IMR-90 (cell line): ENCODE results near the gene GNA14. TPM values are rescaled to one million over a fixed set of nuclear protein-coding genes. Genes with fewer than 3 reads are reported as not detected.

Experiments used
- ATAC-seq: fragments of 200-7000 bp; cut with Tn5 transposase; 2 replicates; pipeline ENCODE4 v1.9.1; 2020; ENCODE audit warnings: low read depth, mild to moderate bottlenecking, moderate library complexity
- BruUV-seq: library from RNA; stranded (reverse); fragments of 400-500 nt; replicated peaks from 2 replicates; lab custom pipeline; 2021; lab: Mats Ljungman, UMichigan
- CTCF ChIA-PET: fragments of 300-600 bp; formaldehyde crosslinking; extraction: SDS; loops from one replicate; lab custom pipeline; 2021; ENCODE audit warnings: antibody characterized with exemption; lab: Yijun Ruan, JAX
- POLR2A ChIA-PET: fragments of 300-600 bp; sonication (Branson Sonifier 250); formaldehyde crosslinking; loops from one replicate; lab custom pipeline; 2022; ENCODE audit warnings: antibody characterized with exemption; ENCODE audit not compliant: unreplicated experiment; lab: Charles Lee
- DNase-seq: peaks from one replicate; pipeline ENCODE4 v3.0.0; 2013
- H2AFZ ChIP-seq: replicated peaks from 2 replicates; pipeline ENCODE3; 2013; ENCODE audit warnings: low read length, mild to moderate bottlenecking; ENCODE audit not compliant: poor library complexity
- H2AK5ac ChIP-seq: 2 replicates; pipeline ENCODE4 v1.6.1; 2013; ENCODE audit warnings: low read depth, low read length, inconsistent platforms
- H2AK9ac ChIP-seq: replicated peaks from 2 replicates; pipeline ENCODE3; 2013; ENCODE audit warnings: mild to moderate bottlenecking, low read depth, low read length, moderate library complexity; ENCODE audit not compliant: poor library complexity
- H2BK120ac ChIP-seq: 2 replicates; pipeline ENCODE4 v1.6.1; 2013; ENCODE audit warnings: low read depth, low read length, inconsistent platforms
- H2BK15ac ChIP-seq: 3 replicates; pipeline ENCODE4 v1.6.1; 2013; ENCODE audit warnings: low read depth, low read length, inconsistent platforms
- H2BK20ac ChIP-seq: 2 replicates; pipeline ENCODE4 v1.6.1; 2013; ENCODE audit warnings: low read depth, mild to moderate bottlenecking, inconsistent platforms, low read length, moderate library complexity
- H2BK5ac ChIP-seq: 2 replicates; pipeline ENCODE4 v1.6.1; 2013; ENCODE audit warnings: mild to moderate bottlenecking, low read depth, low read length, inconsistent platforms; ENCODE audit not compliant: poor library complexity, severe bottlenecking
- H3K14ac ChIP-seq: replicated peaks from 2 replicates; pipeline ENCODE4 v1.6.1; 2013; ENCODE audit warnings: low read depth, low read length, inconsistent platforms
- H3K18ac ChIP-seq: 2 replicates; pipeline ENCODE4 v1.6.1; 2013; ENCODE audit warnings: low read depth, low read length, control low read depth
- H3K23ac ChIP-seq: 2 replicates; pipeline ENCODE4 v1.6.1; 2013; ENCODE audit warnings: low read depth, low read length, inconsistent platforms
- H3K27ac ChIP-seq: 2 replicates; pipeline ENCODE4 v1.5.1; 2013; ENCODE audit warnings: mild to moderate bottlenecking, control low read depth, low read length; ENCODE audit not compliant: insufficient read depth
- H3K27me3 ChIP-seq: 2 replicates; pipeline ENCODE4 v1.6.1; 2013; ENCODE audit warnings: low read length; ENCODE audit not compliant: control insufficient read depth, insufficient read depth
- H3K36me3 ChIP-seq: 2 replicates; pipeline ENCODE4 v1.6.1; 2013; ENCODE audit warnings: low read length, mixed read lengths; ENCODE audit not compliant: control insufficient read depth, insufficient read depth
- H3K4ac ChIP-seq: 2 replicates; pipeline ENCODE4 v1.6.1; 2013; ENCODE audit warnings: low read depth, low read length, inconsistent platforms
- H3K4me1 ChIP-seq: 2 replicates; pipeline ENCODE4 v1.6.1; 2013; ENCODE audit warnings: low read length, mixed read lengths; ENCODE audit not compliant: control insufficient read depth, insufficient read depth
- H3K4me2 ChIP-seq: 2 replicates; pipeline ENCODE4 v1.6.1; 2013; ENCODE audit warnings: low read depth, mild to moderate bottlenecking, control low read depth, low read length, moderate library complexity
- H3K4me3 ChIP-seq: 2 replicates; pipeline ENCODE4 v1.5.1; 2013; ENCODE audit warnings: low read depth, mild to moderate bottlenecking, control low read depth, low read length, moderate library complexity; ENCODE audit not compliant: insufficient read depth
- H3K56ac ChIP-seq: 2 replicates; pipeline ENCODE4 v1.6.1; 2013; ENCODE audit warnings: low read length, inconsistent platforms; ENCODE audit not compliant: insufficient read depth; ENCODE audit errors: extremely low read depth
- H3K79me1 ChIP-seq, 2 experiments: 2 replicates each; pipeline ENCODE4 v1.6.1; 2013; ENCODE audit warnings: low read length in 2 of 2, inconsistent platforms in 1 of 2, low read depth in 1 of 2
- H3K9ac ChIP-seq: 2 replicates; pipeline ENCODE4 v1.6.1; 2013; ENCODE audit warnings: low read depth, low read length, control low read depth
- H3K9me1 ChIP-seq: 2 replicates; pipeline ENCODE4 v1.6.1; 2013; ENCODE audit warnings: low read length, inconsistent platforms; ENCODE audit not compliant: insufficient read depth
- H3K9me3 ChIP-seq: 2 replicates; pipeline ENCODE4 v1.6.1; 2013; ENCODE audit warnings: low read length; ENCODE audit not compliant: control insufficient read depth, insufficient read depth
- H4K20me1 ChIP-seq: 2 replicates; pipeline ENCODE4 v1.6.1; 2013; ENCODE audit warnings: low read length, inconsistent platforms; ENCODE audit not compliant: insufficient read depth
- H4K5ac ChIP-seq: 2 replicates; pipeline ENCODE4 v1.6.1; 2013; ENCODE audit warnings: mild to moderate bottlenecking, low read depth, low read length, control low read depth
- H4K8ac ChIP-seq, 2 experiments: 2 replicates each; pipeline ENCODE4 v1.6.1; 2013; ENCODE audit warnings: low read depth in 2 of 2, low read length in 2 of 2, control low read depth in 1 of 2, inconsistent platforms in 1 of 2
- H4K91ac ChIP-seq: 2 replicates; pipeline ENCODE4 v1.6.1; 2013; ENCODE audit warnings: low read depth, low read length, inconsistent platforms; ENCODE audit not compliant: insufficient read depth
- CEBPB ChIP-seq: IDR thresholded peaks from 2 replicates; pipeline ENCODE4 v1.6.1; 2012; ENCODE audit warnings: low read depth, low read length, improper control_type of control experiment
- CHD1 ChIP-seq: IDR thresholded peaks from 2 replicates; pipeline ENCODE4 v1.6.1; 2012; ENCODE audit warnings: low read depth, low read length, improper control_type of control experiment
- CTCF ChIP-seq: conservative IDR thresholded peaks from 2 replicates; pipeline ENCODE4 v1.5.1; 2012; ENCODE audit warnings: mild to moderate bottlenecking, low read depth, low read length, improper control_type of control experiment
- FOS ChIP-seq: fragments of 150-350 bp; IDR thresholded peaks from 2 replicates; pipeline ENCODE4 v1.6.1; 2016; ENCODE audit warnings: low read depth, low read length
- MAFK ChIP-seq: IDR thresholded peaks from 2 replicates; pipeline ENCODE4 v1.6.1; 2012; ENCODE audit warnings: low read depth, low read length, improper control_type of control experiment
- MAZ ChIP-seq: IDR thresholded peaks from 2 replicates; pipeline ENCODE4 v1.6.1; 2012; ENCODE audit warnings: low read depth, mild to moderate bottlenecking, low read length, improper control_type of control experiment, moderate library complexity, borderline replicate concordance
- MXI1 ChIP-seq: IDR thresholded peaks from 2 replicates; pipeline ENCODE4 v1.6.1; 2012; ENCODE audit warnings: low read depth, mild to moderate bottlenecking, low read length, moderate library complexity, borderline replicate concordance
- NFE2L2 ChIP-seq: fragments of 150-350 bp; IDR thresholded peaks from 2 replicates; pipeline ENCODE4 v1.6.1; 2016; ENCODE audit warnings: low read depth, mild to moderate bottlenecking, low read length
- POLR2A ChIP-seq: IDR thresholded peaks from 2 replicates; pipeline ENCODE4 v1.6.1; 2012; ENCODE audit warnings: mild to moderate bottlenecking, low read depth, low read length
- RAD21 ChIP-seq: IDR thresholded peaks from 2 replicates; pipeline ENCODE4 v1.6.1; 2012; ENCODE audit warnings: low read length, improper control_type of control experiment
- RCOR1 ChIP-seq: IDR thresholded peaks from 2 replicates; pipeline ENCODE4 v1.6.1; 2012; ENCODE audit warnings: mild to moderate bottlenecking, low read length, improper control_type of control experiment; ENCODE audit not compliant: insufficient replicate concordance
- RFX5 ChIP-seq: IDR thresholded peaks from 2 replicates; pipeline ENCODE4 v1.8.0; 2012; ENCODE audit warnings: low read depth, mild to moderate bottlenecking, low read length, moderate library complexity
- SMC3 ChIP-seq: fragments of 150-350 bp; IDR thresholded peaks from 2 replicates; pipeline ENCODE4 v1.6.1; 2016; ENCODE audit warnings: low read depth, mild to moderate bottlenecking, antibody characterized with exemption, low read length, moderate library complexity
- WGBS, 2 experiments: methylation state at CpG; one replicate each; pipeline versions ENCODE4 v1.1.5 to v1.1.7; 2013; ENCODE audit warnings: missing lambda C conversion rate in 2 of 2; ENCODE audit not compliant: insufficient read length in 1 of 2; ENCODE audit errors: extremely low coverage in 2 of 2; 5-methylcytosine and 5-hydroxymethylcytosine counted together
- dilution Hi-C: fragments of 300-500 bp; cut with HindIII; formaldehyde crosslinking; loops from one replicate; pipeline ENCODE4 v1.14.3; 2018; ENCODE audit warnings: low sequenced_read_pairs; ENCODE audit not compliant: unreplicated experiment
- in situ Hi-C: fragments of 300-500 bp; cut with MboI; formaldehyde crosslinking; loops from 3 replicates; pipeline ENCODE4 v1.14.3; 2019; ENCODE audit warnings: low sequenced_read_pairs, inconsistent platforms, mixed read lengths
- intact Hi-C: fragments of 100-400 bp; cut with micrococcal nuclease; formaldehyde crosslinking; loops from 2 replicates; pipeline ENCODE4 v1.10.0; 2022
- polyA plus RNA-seq, 3 experiments: library from polyadenylated mRNA; depleted of rRNA; stranded (reverse); fragments of >200 nt; gene quantifications; 2 replicates each; pipeline ENCODE4 v1.2.3, GENCODE V29; 2012; ENCODE audit warnings: low replicate concordance in 1 of 3
- total RNA-seq: library from RNA; depleted of rRNA; stranded (reverse); fragments of >200 nt; gene quantifications from 2 replicates; pipeline ENCODE4 v1.2.3, GENCODE V29; 2012
- TF ChIP-seq, protein P1 (sequence below): fragments of 150-350 bp; IDR thresholded peaks from 2 replicates; pipeline ENCODE4 v1.6.1; 2016; ENCODE audit warnings: low read depth, mild to moderate bottlenecking, low read length, moderate library complexity, borderline replicate concordance
- TF ChIP-seq, protein P2 (sequence below): fragments of 150-350 bp; IDR thresholded peaks from 2 replicates; pipeline ENCODE4 v1.6.1; 2017; ENCODE audit warnings: mild to moderate bottlenecking, antibody characterized with exemption, low read length, low read depth

GNA14 gene
- total and polyA plus RNA-seq, 2 of the 4 experiments (the other 2 are of a cell fraction), result under 0.01 to 0.03 TPM

GRCh38 chr9:77488439-77489126 is 159.5 kb downstream of the GNA14 start:
- Histone ChIP-seq H4K20me1 (no peaks in the 10 kb centered on the region), H3K36me3 (no peaks in the 10 kb centered on the region), H3K9me3 (no peaks in the 10 kb centered on the region), H3K23ac (no peak overlapping the region), H3K4ac (no peak overlapping the region), H3K18ac (no peak overlapping the region), H3K4me1 (no peaks in the 10 kb centered on the region), H2AK5ac (no peak overlapping the region), H3K9ac (no peak overlapping the region), H2BK20ac (no peak overlapping the region), H4K5ac (no peak overlapping the region), H2AFZ (no peak overlapping the region), H4K91ac (no peak overlapping the region), H2BK5ac (no peak overlapping the region), H2BK120ac (no peak overlapping the region), H2AK9ac (peak overlapping the region; percentile 90), H3K79me1 (no peaks in the 10 kb centered on the region), H4K8ac (no peak overlapping the region), H3K27ac (no peak overlapping the region), H3K4me3 (no peak overlapping the region), H3K56ac (peak overlapping the region; percentile 6; the same call in 1 of the 2 replicates), H3K9me1 (no peaks in the 10 kb centered on the region), H3K14ac (no peak overlapping the region), H2BK15ac (no peak overlapping the region), H3K4me2 (no peak overlapping the region), H3K27me3 (no peaks in the 10 kb centered on the region)
- in situ Hi-C loops, result no loop called here
- POLR2A ChIA-PET, result no interaction called here
- CTCF ChIA-PET, result interaction anchor here (0.6 to 1.0 kb wide), 6 partner anchors 9 to 285 kb away, joined by 3 to 6 read pairs (median 3); no protein-coding TSS in a partner anchor
- no CpG with 5 or more reads among the region's 1 CpG for WGBS, 2 experiments
- DNase-seq (peak; percentile 20), ATAC-seq (peak; percentile 68)
- no TSS peak for BruUV-seq
- dilution Hi-C loops, result no loop called here
- intact Hi-C loops, result loop anchor here (1.0 to 5.0 kb wide), 2 partner anchors 56 to 263 kb away; no protein-coding TSS in a partner anchor
- TF ChIP-seq POLR2A (no peak), MAFK (no peak), FOS (no peak), MXI1 (no peak), CTCF (peak; percentile 61), RFX5 (no peak), MAZ (no peak), CEBPB (no peak), SMC3 (peak; percentile 52), CHD1 (no peak), RCOR1 (no peak), RAD21 (peak; percentile 64), NFE2L2 (no peak)
- TF ChIP-seq, protein P1, sequence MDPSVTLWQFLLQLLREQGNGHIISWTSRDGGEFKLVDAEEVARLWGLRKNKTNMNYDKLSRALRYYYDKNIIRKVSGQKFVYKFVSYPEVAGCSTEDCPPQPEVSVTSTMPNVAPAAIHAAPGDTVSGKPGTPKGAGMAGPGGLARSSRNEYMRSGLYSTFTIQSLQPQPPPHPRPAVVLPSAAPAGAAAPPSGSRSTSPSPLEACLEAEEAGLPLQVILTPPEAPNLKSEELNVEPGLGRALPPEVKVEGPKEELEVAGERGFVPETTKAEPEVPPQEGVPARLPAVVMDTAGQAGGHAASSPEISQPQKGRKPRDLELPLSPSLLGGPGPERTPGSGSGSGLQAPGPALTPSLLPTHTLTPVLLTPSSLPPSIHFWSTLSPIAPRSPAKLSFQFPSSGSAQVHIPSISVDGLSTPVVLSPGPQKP, result no peak
- TF ChIP-seq, protein P2, sequence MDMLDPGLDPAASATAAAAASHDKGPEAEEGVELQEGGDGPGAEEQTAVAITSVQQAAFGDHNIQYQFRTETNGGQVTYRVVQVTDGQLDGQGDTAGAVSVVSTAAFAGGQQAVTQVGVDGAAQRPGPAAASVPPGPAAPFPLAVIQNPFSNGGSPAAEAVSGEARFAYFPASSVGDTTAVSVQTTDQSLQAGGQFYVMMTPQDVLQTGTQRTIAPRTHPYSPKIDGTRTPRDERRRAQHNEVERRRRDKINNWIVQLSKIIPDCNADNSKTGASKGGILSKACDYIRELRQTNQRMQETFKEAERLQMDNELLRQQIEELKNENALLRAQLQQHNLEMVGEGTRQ, result no peak
